K562 (cell line): ENCODE results near the gene ERICH2. TPM values are rescaled to one million over a fixed set of nuclear protein-coding genes. Genes with fewer than 3 reads are reported as not detected.

ENCODE experiments used
- ARID1B ChIP-seq: fragments of 450-650 bp; IDR thresholded peaks from 2 replicates; pipeline ENCODE4 v1.6.1; 2016; ENCODE audit warnings: antibody characterized with exemption, mild to moderate bottlenecking, inconsistent platforms
- ATF3 ChIP-seq, 2 experiments: fragments of 450-650 bp in 1 of 2; sonication (generic) in 1 of 2; formaldehyde crosslinking in 1 of 2; IDR thresholded peaks in 1 of 2; conservative IDR thresholded peaks in 1 of 2; 2 replicates each; pipeline versions ENCODE4 v1.6.1 to v1.8.1; 2016 to 2023; ENCODE audit warnings: mild to moderate bottlenecking in 2 of 2, moderate library complexity in 2 of 2, inconsistent platforms in 1 of 2, missing genetic modification reagents in 1 of 2
- CBX3 ChIP-seq, 2 experiments: IDR thresholded peaks; 1 replicate in 1 of 2; 2 replicates in 1 of 2; pipeline ENCODE4 v1.6.1; 2012; ENCODE audit warnings: inconsistent platforms in 2 of 2, low read length in 2 of 2, borderline replicate concordance in 1 of 2, control low read depth in 1 of 2
- CC2D1A ChIP-seq: fragments of 450-650 bp; IDR thresholded peaks from 2 replicates; pipeline ENCODE4 v1.6.1; 2017; ENCODE audit warnings: mild to moderate bottlenecking
- CCNT2 ChIP-seq: IDR thresholded peaks from 2 replicates; pipeline ENCODE4 v1.6.1; 2011; ENCODE audit warnings: borderline replicate concordance, low read depth, mild to moderate bottlenecking, moderate library complexity, mixed read lengths, low read length; ENCODE audit not compliant: insufficient read length; ENCODE audit errors: extremely low read depth
- CTCFL ChIP-seq: IDR thresholded peaks from 2 replicates; pipeline ENCODE4 v1.6.1; 2011; ENCODE audit warnings: borderline replicate concordance, low read depth, mild to moderate bottlenecking, moderate library complexity, low read length; ENCODE audit not compliant: insufficient read depth, poor library complexity, severe bottlenecking
- ETV5 ChIP-seq: sonication (generic); formaldehyde crosslinking; IDR thresholded peaks from 2 replicates; pipeline ENCODE4 v1.4.0; 2020; ENCODE audit warnings: low read depth, mild to moderate bottlenecking, missing genetic modification reagents
- KDM5B ChIP-seq: fragments of 200-600 bp; sonication (generic); IDR thresholded peaks from 2 replicates; pipeline ENCODE4 v1.6.1; 2012; ENCODE audit warnings: low read depth, mild to moderate bottlenecking, moderate library complexity, low read length, control low read depth, inconsistent platforms; ENCODE audit not compliant: insufficient replicate concordance
- MAFK ChIP-seq: IDR thresholded peaks from 2 replicates; pipeline ENCODE4 v1.6.1; 2011; ENCODE audit warnings: low read length, improper control_type of control experiment
- NELFE ChIP-seq: IDR thresholded peaks from 2 replicates; pipeline ENCODE4 v1.6.1; 2011; ENCODE audit warnings: mild to moderate bottlenecking; ENCODE audit not compliant: insufficient read depth, insufficient read length
- NFE2L1 ChIP-seq: fragments of 450-650 bp; IDR thresholded peaks from 2 replicates; pipeline ENCODE4 v1.6.1; 2016; ENCODE audit warnings: missing genetic modification characterization, low read depth, mild to moderate bottlenecking, missing compliant biosample characterization, moderate library complexity, borderline replicate concordance
- OTX1 ChIP-seq: fragments of 450-650 bp; formaldehyde crosslinking; IDR thresholded peaks from 2 replicates; pipeline ENCODE4 v1.4.0; 2022; ENCODE audit warnings: mild to moderate bottlenecking
- PHB2 ChIP-seq: fragments of 450-650 bp; IDR thresholded peaks from 2 replicates; pipeline ENCODE4 v1.6.1; 2017; ENCODE audit warnings: low read depth
- POLR3G ChIP-seq: IDR thresholded peaks from 2 replicates; pipeline ENCODE4 v1.6.1; 2011; ENCODE audit not compliant: insufficient read length, insufficient replicate concordance; ENCODE audit errors: extremely low read depth
- POU5F1 ChIP-seq: fragments of 150-350 bp; IDR thresholded peaks from 2 replicates; pipeline ENCODE4 v1.6.1; 2014; ENCODE audit warnings: borderline replicate concordance, low read length, low read depth, mild to moderate bottlenecking; ENCODE audit not compliant: partially characterized antibody
- RBM39 ChIP-seq: fragments of 200-400 bp; formaldehyde crosslinking; optimal IDR thresholded peaks from 2 replicates; pipeline ENCODE3; 2018; ENCODE audit warnings: low read depth, low read length
- TCFL5 ChIP-seq: fragments of 250-450 bp; sonication (Bioruptor Pico); conservative IDR thresholded peaks from 2 replicates; pipeline ENCODE4 v1.6.1; 2021; ENCODE audit warnings: mild to moderate bottlenecking, moderate library complexity, matching md5 sums
- TGIF2 ChIP-seq: sonication (generic); formaldehyde crosslinking; IDR thresholded peaks from 2 replicates; pipeline ENCODE4 v1.8.1; 2022; ENCODE audit warnings: mild to moderate bottlenecking, missing genetic modification reagents, moderate library complexity
- TSC22D4 ChIP-seq: fragments of 450-650 bp; IDR thresholded peaks from 2 replicates; pipeline ENCODE4 v1.6.1; 2016; ENCODE audit warnings: missing genetic modification characterization, missing biosample characterization, control low read depth
- UBTF ChIP-seq, 2 experiments: IDR thresholded peaks; 2 replicates each; pipeline ENCODE4 v1.6.1; 2012; ENCODE audit warnings: improper control_type of control experiment in 2 of 2, low read depth in 2 of 2, low read length in 2 of 2, borderline replicate concordance in 1 of 2
- ZFPM2 ChIP-seq: fragments of 250-450 bp; sonication (Bioruptor Pico); IDR thresholded peaks from 2 replicates; pipeline ENCODE4 v1.5.1; 2022; ENCODE audit warnings: mild to moderate bottlenecking
- ZNF12 ChIP-seq: sonication (generic); formaldehyde crosslinking; IDR thresholded peaks from 2 replicates; pipeline ENCODE4 v1.4.0; 2020; ENCODE audit warnings: mild to moderate bottlenecking, missing genetic modification reagents
- ZNF436 ChIP-seq: fragments of 250-450, 450-650 bp; sonication (Bioruptor Pico); formaldehyde crosslinking; IDR thresholded peaks from 2 replicates; pipeline ENCODE4 v1.7.0; 2020; ENCODE audit warnings: mild to moderate bottlenecking
- polyA plus RNA-seq, 8 experiments: library from polyadenylated mRNA; depleted of rRNA in 4 of 8; stranded (reverse) in 5 of 8; unstranded in 3 of 8; fragments of >200 nt; fragmentation: Nextera tagmentation in 2 of 8; fragmentation: Illumina TruSeq in 1 of 8; extraction: Ambion mirVana in 2 of 8; extraction: Trizol in 1 of 8; gene quantifications; 2 replicates each; pipeline versions ENCODE4 v1.2.1 to v1.2.3, GENCODE V29; 2011 to 2014; ENCODE audit warnings: inconsistent platforms in 1 of 8, missing spikeins in 1 of 8
- total RNA-seq, 7 experiments: library from RNA; depleted of rRNA in 6 of 7; stranded (reverse); fragments of >200 nt in 6 of 7; fragmentation: Illumina TruSeq in 2 of 7; extraction: Trizol in 2 of 7; gene quantifications; 2 replicates each; pipeline versions ENCODE4 v1.2.1 to v1.2.3, GENCODE V29; 2011 to 2021; ENCODE audit warnings: low replicate concordance in 1 of 7

ERICH2 gene
- total and polyA plus RNA-seq, 9 of the 15 experiments (the other 6 are each of a cell fraction or from before 2014, with no cell fraction given) = 0.85 to 2.4 (median 1.6) TPM

- TF ChIP-seq OTX1 (CRISPR knock-in tag) = 0 out of 2 replicates have a peak, but pooled peaks have one; percentile 33
- TF ChIP-seq KDM5B = peak; percentile 67
- TF ChIP-seq NELFE = no peak
- TF ChIP-seq ETV5 (CRISPR knock-in tag) = no peak
- TF ChIP-seq POU5F1 = no peak
- TF ChIP-seq CC2D1A = no peak
- 0 out of 2 replicates have a peak, but pooled peaks have one; percentile 33 for TF ChIP-seq ZNF12 (CRISPR knock-in tag)
- no peak for TF ChIP-seq RBM39
- TF ChIP-seq CTCFL = no peak
- TF ChIP-seq TCFL5 (CRISPR knock-in tag) = no peak
- TF ChIP-seq MAFK = 0 out of 2 replicates have a peak, but pooled peaks have one; percentile 11
- TF ChIP-seq UBTF (IDR thresholded peaks at IDR 0.05; ENCODE audit: borderline replicate concordance in 1 of 2, low read depth in 2 of 2, low read length in 2 of 2) = no peak
- TF ChIP-seq PHB2 = no peak
- peak; percentile 44; the same call in 1 of the 2 replicates for TF ChIP-seq ARID1B
- TF ChIP-seq CBX3 (IDR thresholded peaks at IDR 0.05; ENCODE audit: borderline replicate concordance in 1 of 2, low read length in 2 of 2) = no peak
- TF ChIP-seq ZFPM2 (CRISPR knock-in tag) = no peak
- no peak for TF ChIP-seq TSC22D4
- no peak for TF ChIP-seq ZNF436 (CRISPR knock-in tag)
- no peak for TF ChIP-seq TGIF2 (CRISPR knock-in tag)
- no peak for TF ChIP-seq CCNT2
- no peak for TF ChIP-seq POLR3G
- TF ChIP-seq ATF3 (IDR thresholded peaks at IDR 0.05) = peak; percentile 74
- TF ChIP-seq ATF3 (CRISPR knock-in tag; conservative IDR thresholded peaks at IDR 0.05) = no peak
- no peak for TF ChIP-seq NFE2L1
Observed at GRCh38 chr2:170771421-170771937, 1.3 kb downstream of the ERICH2 start (continued).
